ENCODE measurements around the gene PCA3.

DNA sequence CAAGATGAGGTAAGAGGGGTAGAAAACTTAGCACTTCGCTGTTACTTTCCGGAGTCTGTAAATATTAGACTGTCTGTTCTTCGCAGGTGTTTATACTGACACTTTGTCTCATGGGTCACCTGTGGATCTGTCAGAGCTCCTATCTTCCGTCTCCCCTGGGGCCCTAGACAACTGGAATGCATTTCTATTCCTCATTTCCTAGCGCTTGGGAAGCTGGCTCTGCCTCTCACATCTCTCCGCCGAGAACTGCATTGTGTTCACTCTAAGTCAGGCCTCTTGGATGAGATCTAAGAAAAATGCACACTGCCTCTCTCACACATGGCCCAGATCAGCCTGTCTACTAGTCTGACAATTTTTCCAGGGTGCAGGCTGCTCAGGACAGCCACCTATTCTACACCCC is 39.5 kb downstream of the PCA3 start:
- no peak for TF ChIP-seq POLR2AphosphoS5 (IDR thresholded peaks at IDR 0.05; ENCODE audit: low read depth, low read length)
- TF ChIP-seq, protein P1, sequence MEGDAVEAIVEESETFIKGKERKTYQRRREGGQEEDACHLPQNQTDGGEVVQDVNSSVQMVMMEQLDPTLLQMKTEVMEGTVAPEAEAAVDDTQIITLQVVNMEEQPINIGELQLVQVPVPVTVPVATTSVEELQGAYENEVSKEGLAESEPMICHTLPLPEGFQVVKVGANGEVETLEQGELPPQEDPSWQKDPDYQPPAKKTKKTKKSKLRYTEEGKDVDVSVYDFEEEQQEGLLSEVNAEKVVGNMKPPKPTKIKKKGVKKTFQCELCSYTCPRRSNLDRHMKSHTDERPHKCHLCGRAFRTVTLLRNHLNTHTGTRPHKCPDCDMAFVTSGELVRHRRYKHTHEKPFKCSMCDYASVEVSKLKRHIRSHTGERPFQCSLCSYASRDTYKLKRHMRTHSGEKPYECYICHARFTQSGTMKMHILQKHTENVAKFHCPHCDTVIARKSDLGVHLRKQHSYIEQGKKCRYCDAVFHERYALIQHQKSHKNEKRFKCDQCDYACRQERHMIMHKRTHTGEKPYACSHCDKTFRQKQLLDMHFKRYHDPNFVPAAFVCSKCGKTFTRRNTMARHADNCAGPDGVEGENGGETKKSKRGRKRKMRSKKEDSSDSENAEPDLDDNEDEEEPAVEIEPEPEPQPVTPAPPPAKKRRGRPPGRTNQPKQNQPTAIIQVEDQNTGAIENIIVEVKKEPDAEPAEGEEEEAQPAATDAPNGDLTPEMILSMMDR (IDR thresholded peaks at IDR 0.05 in 2 of 3, conservative IDR thresholded peaks at IDR 0.05 in 1 of 3; ENCODE audit: borderline replicate concordance in 1 of 3, insufficient read depth in 1 of 3, low read depth in 2 of 3, low read length in 2 of 3): no peak
- no peak for TF ChIP-seq POLR2A (IDR thresholded peaks at IDR 0.05; ENCODE audit: borderline replicate concordance, extremely low read depth, insufficient read depth, insufficient read length)
- TF ChIP-seq, protein P2, sequence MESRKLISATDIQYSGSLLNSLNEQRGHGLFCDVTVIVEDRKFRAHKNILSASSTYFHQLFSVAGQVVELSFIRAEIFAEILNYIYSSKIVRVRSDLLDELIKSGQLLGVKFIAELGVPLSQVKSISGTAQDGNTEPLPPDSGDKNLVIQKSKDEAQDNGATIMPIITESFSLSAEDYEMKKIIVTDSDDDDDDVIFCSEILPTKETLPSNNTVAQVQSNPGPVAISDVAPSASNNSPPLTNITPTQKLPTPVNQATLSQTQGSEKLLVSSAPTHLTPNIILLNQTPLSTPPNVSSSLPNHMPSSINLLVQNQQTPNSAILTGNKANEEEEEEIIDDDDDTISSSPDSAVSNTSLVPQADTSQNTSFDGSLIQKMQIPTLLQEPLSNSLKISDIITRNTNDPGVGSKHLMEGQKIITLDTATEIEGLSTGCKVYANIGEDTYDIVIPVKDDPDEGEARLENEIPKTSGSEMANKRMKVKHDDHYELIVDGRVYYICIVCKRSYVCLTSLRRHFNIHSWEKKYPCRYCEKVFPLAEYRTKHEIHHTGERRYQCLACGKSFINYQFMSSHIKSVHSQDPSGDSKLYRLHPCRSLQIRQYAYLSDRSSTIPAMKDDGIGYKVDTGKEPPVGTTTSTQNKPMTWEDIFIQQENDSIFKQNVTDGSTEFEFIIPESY (IDR thresholded peaks at IDR 0.05; ENCODE audit: extremely low read depth, insufficient replicate concordance, low read length): no peak
- no peak for TF ChIP-seq CEBPB (IDR thresholded peaks at IDR 0.05; ENCODE audit: low read depth)
- TF ChIP-seq YY1 (IDR thresholded peaks at IDR 0.05; ENCODE audit: extremely low read depth, insufficient replicate concordance, low read depth, low read length): no peak
- TF ChIP-seq TCF7L2 (IDR thresholded peaks at IDR 0.05; ENCODE audit: borderline replicate concordance, extremely low read depth, insufficient read depth, insufficient read length): no peak
- TF ChIP-seq EZH2 (IDR thresholded peaks at IDR 0.05): no peak
- no peak for TF ChIP-seq RAD21 (IDR thresholded peaks at IDR 0.05; ENCODE audit: low read depth)
- no peak for TF ChIP-seq ZFX (IDR thresholded peaks at IDR 0.05)
